ENCODE measurements around the gene GP1BB.

DNA sequence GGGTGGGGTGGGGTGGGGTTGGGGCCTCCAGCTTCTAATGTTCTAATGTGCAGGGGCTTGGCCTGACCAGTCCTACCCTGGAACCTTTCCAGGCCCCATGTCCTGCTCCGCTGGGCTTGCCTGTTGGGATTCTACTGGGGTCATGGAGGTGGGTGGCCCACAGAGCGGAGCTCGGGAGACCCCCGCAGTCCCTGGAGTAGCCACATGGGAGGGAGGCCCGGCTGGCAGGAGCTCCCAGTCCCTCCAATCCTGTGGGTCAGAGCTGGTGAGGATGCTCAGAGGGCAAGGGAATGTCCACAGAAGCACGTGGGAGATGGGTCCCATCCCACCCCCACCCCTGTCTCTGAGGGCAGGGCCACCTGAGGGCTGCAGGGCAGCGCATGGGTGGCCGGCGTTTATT, 6.2 kb upstream of the GP1BB start:
- TF ChIP-seq TARDBP (IDR thresholded peaks at IDR 0.05), result no peak
- no peak for TF ChIP-seq FOXM1 (IDR thresholded peaks at IDR 0.05; ENCODE audit: borderline replicate concordance)
- no peak for TF ChIP-seq PKNOX1 (IDR thresholded peaks at IDR 0.05)
- TF ChIP-seq FOXA1 (IDR thresholded peaks at IDR 0.05), result no peak
- TF ChIP-seq FOXK2 (IDR thresholded peaks at IDR 0.05), result no peak
- TF ChIP-seq BHLHE40 (IDR thresholded peaks at IDR 0.05; ENCODE audit: borderline replicate concordance), result no peak
- no peak for TF ChIP-seq CTBP1 (IDR thresholded peaks at IDR 0.05; ENCODE audit: borderline replicate concordance)
- no peak for TF ChIP-seq HDGF (IDR thresholded peaks at IDR 0.05; ENCODE audit: borderline replicate concordance)
- no peak for TF ChIP-seq LEF1 (IDR thresholded peaks at IDR 0.05; ENCODE audit: borderline replicate concordance)
- TF ChIP-seq SUZ12 (IDR thresholded peaks at IDR 0.05), result no peak
- TF ChIP-seq SP1 (IDR thresholded peaks at IDR 0.05), result no peak

Measured in HEK293T (cell line).